ENCODE data around the gene SUN1. TPM values are rescaled to one million over a fixed set of nuclear protein-coding genes. Genes with fewer than 3 reads are reported as not detected.

The SUN1 gene
- total and polyA plus RNA-seq, 2 experiments from 2014 or later = 63.3 to 145 TPM

DNA sequence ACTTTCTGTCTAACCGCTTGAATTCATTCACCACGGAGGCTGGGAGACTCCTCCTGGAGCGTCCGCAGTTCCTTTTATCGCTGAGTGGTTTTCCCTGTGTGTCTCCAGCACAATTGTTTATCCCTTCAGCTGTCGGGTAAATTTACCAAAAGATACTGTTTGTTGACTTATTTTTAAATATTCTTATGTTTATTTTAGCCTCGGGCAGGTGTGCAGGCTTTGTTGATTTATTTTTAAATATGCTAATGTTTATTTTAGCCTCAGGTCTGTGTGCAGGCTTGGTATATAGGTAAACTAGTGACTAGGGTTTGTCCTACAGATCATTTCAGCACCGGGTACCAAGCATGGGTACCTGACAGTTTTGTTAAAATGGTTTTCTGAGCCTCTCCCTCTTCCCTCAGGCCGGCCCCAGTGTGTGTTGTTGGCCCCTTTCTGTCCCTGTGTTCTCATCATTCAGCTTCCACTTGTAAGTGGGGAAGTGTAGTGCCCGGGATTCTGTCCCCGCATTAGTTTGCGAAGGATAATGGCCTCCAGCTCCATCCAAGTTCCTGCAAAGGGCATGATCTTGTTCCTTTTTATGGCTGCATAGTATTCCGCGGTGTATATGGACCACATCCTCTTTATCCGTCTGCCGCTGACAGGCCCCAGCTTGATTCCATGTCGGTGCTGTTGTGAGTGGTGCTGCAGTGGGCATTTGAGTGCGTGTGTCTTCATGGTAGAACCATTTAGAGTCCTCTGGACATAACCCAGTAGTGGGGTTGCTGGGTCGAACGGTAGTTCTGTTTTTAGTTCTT is 49.4 kb downstream of the SUN1 start:
- no peak overlapping the region for H3K27ac Mint-ChIP-seq
- H3K4me1 Mint-ChIP-seq = peaks cover 22% of the 10 kb centered on the region
- no peak overlapping the region for H3K4me3 ChIP-seq
- ATAC-seq = no peak
- H3K4me1 ChIP-seq (ENCODE audit: insufficient read depth) = peaks cover 5% of the 10 kb centered on the region; the same call in 1 of the 2 replicates
- no peak overlapping the region; the same call in 1 of the 2 replicates for H3K27ac ChIP-seq (ENCODE audit: low read depth)
- H3K36me3 ChIP-seq (ENCODE audit: insufficient read depth) = no peaks in the 10 kb centered on the region; the same call in 1 of the 2 replicates
- no peaks in the 10 kb centered on the region for H3K9me2 ChIP-seq (ENCODE audit: insufficient read depth)
- no peaks in the 10 kb centered on the region for H3K27me3 ChIP-seq (ENCODE audit: insufficient read depth)
- peaks cover 52% of the 10 kb centered on the region for H4K20me1 ChIP-seq (replicated peaks; ENCODE audit: insufficient read depth)
- no peak for TF ChIP-seq NANOG (IDR thresholded peaks at IDR 0.05; ENCODE audit: borderline replicate concordance)
- H3K9me3 Mint-ChIP-seq = no peaks in the 10 kb centered on the region; the same call in 2 of the 3 replicates
- H3K27me3 Mint-ChIP-seq (ENCODE audit: insufficient read depth, low read depth, poor library complexity) = peaks cover 2% of the 10 kb centered on the region
- H3K4me2 ChIP-seq = no peak overlapping the region
- H3K79me2 ChIP-seq (replicated peaks; ENCODE audit: insufficient read depth) = peaks cover 97% of the 10 kb centered on the region
- DNase-seq (ENCODE audit: low spot score) = no peak
- peaks cover 21% of the 10 kb centered on the region for H3K36me3 Mint-ChIP-seq (ENCODE audit: low read depth)
- no peak overlapping the region; the same call in 2 of the 3 replicates for H3K4me3 Mint-ChIP-seq
- peaks cover 4% of the 10 kb centered on the region; the same call in 1 of the 2 replicates for H3F3A ChIP-seq (replicated peaks; ENCODE audit: low read depth)
- H2AFZ ChIP-seq = no peak overlapping the region

DNA sequence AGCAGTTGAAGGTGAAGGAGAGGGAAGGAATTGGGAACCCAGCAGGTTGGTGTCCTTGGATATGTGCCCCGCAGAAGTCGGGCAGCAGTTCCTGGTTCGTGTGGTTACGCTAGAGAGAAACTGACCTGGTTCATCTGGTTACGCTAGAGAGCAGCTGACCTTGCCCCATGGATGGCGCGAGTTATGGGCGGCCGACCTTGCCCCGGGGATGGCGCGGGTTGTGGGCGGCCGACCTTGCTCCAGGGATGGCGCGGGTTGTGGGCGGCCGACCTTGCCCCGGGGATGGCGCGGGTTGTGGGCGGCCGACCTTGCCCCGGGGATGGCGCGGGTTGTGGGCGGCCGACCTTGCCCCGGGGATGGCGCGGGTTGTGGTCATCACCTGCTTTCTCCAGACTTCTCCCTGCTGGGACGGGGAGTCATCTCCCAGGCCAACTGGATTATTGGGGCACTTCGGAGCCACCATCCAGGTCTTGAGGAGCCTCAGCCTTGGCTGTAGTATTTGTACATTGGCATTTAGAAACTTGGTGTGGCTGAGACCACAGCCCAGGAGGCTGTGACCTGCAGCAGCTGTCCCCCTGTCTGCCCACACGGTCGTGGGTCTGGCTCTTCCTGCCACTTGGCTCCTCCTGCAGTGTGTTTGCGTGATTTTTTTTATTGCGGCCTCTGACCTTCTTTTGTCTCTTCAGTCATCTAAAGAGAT is 50.2 kb downstream of the SUN1 start:
- no peak overlapping the region; the same call in 2 of the 3 replicates for H3K4me3 Mint-ChIP-seq
- peaks cover 5% of the 10 kb centered on the region; the same call in 1 of the 2 replicates for H3K4me1 ChIP-seq (ENCODE audit: insufficient read depth)
- peaks cover 52% of the 10 kb centered on the region for H4K20me1 ChIP-seq (replicated peaks; ENCODE audit: insufficient read depth)
- no peak for DNase-seq (ENCODE audit: low spot score)
- H3K27ac Mint-ChIP-seq = 0 out of 2 replicates have a peak overlapping the region, but pooled peaks have one; percentile 44
- ATAC-seq = no peak
- H3K79me2 ChIP-seq (replicated peaks; ENCODE audit: insufficient read depth) = peaks cover 98% of the 10 kb centered on the region
- H3K27ac ChIP-seq (ENCODE audit: low read depth) = no peak overlapping the region; the same call in 1 of the 2 replicates
- no peaks in the 10 kb centered on the region for H3K9me2 ChIP-seq (ENCODE audit: insufficient read depth)
- no peak overlapping the region for H3K4me3 ChIP-seq
- H2AFZ ChIP-seq = no peak overlapping the region
- no peaks in the 10 kb centered on the region for H3K27me3 ChIP-seq (ENCODE audit: insufficient read depth)
- H3K4me1 Mint-ChIP-seq = peaks cover 22% of the 10 kb centered on the region
- H3K36me3 ChIP-seq (ENCODE audit: insufficient read depth) = no peaks in the 10 kb centered on the region; the same call in 1 of the 2 replicates
- peaks cover 4% of the 10 kb centered on the region; the same call in 1 of the 2 replicates for H3F3A ChIP-seq (replicated peaks; ENCODE audit: low read depth)
- H3K9me3 Mint-ChIP-seq = no peaks in the 10 kb centered on the region
- peaks cover 23% of the 10 kb centered on the region for H3K36me3 Mint-ChIP-seq (ENCODE audit: low read depth)
- H3K4me2 ChIP-seq = no peak overlapping the region
- H3K27me3 Mint-ChIP-seq (ENCODE audit: insufficient read depth, low read depth, poor library complexity) = peaks cover 2% of the 10 kb centered on the region
- TF ChIP-seq, protein P1, sequence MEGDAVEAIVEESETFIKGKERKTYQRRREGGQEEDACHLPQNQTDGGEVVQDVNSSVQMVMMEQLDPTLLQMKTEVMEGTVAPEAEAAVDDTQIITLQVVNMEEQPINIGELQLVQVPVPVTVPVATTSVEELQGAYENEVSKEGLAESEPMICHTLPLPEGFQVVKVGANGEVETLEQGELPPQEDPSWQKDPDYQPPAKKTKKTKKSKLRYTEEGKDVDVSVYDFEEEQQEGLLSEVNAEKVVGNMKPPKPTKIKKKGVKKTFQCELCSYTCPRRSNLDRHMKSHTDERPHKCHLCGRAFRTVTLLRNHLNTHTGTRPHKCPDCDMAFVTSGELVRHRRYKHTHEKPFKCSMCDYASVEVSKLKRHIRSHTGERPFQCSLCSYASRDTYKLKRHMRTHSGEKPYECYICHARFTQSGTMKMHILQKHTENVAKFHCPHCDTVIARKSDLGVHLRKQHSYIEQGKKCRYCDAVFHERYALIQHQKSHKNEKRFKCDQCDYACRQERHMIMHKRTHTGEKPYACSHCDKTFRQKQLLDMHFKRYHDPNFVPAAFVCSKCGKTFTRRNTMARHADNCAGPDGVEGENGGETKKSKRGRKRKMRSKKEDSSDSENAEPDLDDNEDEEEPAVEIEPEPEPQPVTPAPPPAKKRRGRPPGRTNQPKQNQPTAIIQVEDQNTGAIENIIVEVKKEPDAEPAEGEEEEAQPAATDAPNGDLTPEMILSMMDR (conservative IDR thresholded peaks at IDR 0.05; ENCODE audit: low read depth in 2 of 2) = no peak
- no peak for TF ChIP-seq CREB1 (CRISPR knock-in tag; IDR thresholded peaks at IDR 0.05; ENCODE audit: low read depth)
- TF ChIP-seq, protein P2, sequence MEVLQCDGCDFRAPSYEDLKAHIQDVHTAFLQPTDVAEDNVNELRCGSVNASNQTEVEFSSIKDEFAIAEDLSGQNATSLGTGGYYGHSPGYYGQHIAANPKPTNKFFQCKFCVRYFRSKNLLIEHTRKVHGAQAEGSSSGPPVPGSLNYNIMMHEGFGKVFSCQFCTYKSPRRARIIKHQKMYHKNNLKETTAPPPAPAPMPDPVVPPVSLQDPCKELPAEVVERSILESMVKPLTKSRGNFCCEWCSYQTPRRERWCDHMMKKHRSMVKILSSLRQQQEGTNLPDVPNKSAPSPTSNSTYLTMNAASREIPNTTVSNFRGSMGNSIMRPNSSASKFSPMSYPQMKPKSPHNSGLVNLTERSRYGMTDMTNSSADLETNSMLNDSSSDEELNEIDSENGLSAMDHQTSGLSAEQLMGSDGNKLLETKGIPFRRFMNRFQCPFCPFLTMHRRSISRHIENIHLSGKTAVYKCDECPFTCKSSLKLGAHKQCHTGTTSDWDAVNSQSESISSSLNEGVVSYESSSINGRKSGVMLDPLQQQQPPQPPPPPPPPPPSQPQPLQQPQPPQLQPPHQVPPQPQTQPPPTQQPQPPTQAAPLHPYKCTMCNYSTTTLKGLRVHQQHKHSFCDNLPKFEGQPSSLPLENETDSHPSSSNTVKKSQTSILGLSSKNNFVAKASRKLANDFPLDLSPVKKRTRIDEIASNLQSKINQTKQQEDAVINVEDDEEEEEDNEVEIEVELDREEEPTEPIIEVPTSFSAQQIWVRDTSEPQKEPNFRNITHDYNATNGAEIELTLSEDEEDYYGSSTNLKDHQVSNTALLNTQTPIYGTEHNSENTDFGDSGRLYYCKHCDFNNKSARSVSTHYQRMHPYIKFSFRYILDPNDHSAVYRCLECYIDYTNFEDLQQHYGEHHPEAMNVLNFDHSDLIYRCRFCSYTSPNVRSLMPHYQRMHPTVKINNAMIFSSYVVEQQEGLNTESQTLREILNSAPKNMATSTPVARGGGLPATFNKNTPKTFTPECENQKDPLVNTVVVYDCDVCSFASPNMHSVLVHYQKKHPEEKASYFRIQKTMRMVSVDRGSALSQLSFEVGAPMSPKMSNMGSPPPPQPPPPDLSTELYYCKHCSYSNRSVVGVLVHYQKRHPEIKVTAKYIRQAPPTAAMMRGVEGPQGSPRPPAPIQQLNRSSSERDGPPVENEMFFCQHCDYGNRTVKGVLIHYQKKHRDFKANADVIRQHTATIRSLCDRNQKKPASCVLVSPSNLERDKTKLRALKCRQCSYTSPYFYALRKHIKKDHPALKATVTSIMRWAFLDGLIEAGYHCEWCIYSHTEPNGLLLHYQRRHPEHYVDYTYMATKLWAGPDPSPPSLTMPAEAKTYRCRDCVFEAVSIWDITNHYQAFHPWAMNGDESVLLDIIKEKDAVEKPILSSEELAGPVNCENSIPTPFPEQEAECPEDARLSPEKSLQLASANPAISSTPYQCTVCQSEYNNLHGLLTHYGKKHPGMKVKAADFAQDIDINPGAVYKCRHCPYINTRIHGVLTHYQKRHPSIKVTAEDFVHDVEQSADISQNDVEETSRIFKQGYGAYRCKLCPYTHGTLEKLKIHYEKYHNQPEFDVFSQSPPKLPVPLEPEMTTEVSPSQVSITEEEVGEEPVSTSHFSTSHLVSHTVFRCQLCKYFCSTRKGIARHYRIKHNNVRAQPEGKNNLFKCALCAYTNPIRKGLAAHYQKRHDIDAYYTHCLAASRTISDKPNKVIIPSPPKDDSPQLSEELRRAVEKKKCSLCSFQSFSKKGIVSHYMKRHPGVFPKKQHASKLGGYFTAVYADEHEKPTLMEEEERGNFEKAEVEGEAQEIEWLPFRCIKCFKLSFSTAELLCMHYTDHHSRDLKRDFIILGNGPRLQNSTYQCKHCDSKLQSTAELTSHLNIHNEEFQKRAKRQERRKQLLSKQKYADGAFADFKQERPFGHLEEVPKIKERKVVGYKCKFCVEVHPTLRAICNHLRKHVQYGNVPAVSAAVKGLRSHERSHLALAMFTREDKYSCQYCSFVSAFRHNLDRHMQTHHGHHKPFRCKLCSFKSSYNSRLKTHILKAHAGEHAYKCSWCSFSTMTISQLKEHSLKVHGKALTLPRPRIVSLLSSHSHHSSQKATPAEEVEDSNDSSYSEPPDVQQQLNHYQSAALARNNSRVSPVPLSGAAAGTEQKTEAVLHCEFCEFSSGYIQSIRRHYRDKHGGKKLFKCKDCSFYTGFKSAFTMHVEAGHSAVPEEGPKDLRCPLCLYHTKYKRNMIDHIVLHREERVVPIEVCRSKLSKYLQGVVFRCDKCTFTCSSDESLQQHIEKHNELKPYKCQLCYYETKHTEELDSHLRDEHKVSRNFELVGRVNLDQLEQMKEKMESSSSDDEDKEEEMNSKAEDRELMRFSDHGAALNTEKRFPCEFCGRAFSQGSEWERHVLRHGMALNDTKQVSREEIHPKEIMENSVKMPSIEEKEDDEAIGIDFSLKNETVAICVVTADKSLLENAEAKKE (CRISPR knock-in tag; IDR thresholded peaks at IDR 0.05) = no peak
- TF ChIP-seq NANOG (IDR thresholded peaks at IDR 0.05; ENCODE audit: borderline replicate concordance) = no peak
- no peak for TF ChIP-seq STAT1 (IDR thresholded peaks at IDR 0.05; ENCODE audit: unreplicated experiment)
- TF ChIP-seq, protein P3, sequence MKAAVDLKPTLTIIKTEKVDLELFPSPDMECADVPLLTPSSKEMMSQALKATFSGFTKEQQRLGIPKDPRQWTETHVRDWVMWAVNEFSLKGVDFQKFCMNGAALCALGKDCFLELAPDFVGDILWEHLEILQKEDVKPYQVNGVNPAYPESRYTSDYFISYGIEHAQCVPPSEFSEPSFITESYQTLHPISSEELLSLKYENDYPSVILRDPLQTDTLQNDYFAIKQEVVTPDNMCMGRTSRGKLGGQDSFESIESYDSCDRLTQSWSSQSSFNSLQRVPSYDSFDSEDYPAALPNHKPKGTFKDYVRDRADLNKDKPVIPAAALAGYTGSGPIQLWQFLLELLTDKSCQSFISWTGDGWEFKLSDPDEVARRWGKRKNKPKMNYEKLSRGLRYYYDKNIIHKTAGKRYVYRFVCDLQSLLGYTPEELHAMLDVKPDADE (IDR thresholded peaks at IDR 0.05) = no peak
- no peak for TF ChIP-seq ZNF331 (CRISPR knock-in tag; IDR thresholded peaks at IDR 0.05; ENCODE audit: low read depth)
- no peak for TF ChIP-seq ZNF114 (CRISPR knock-in tag; IDR thresholded peaks at IDR 0.05)
- no peak for TF ChIP-seq EZH2 (IDR thresholded peaks at IDR 0.05; ENCODE audit: low read depth, unreplicated experiment)
- TF ChIP-seq POLR2AphosphoS5 (IDR thresholded peaks at IDR 0.05; ENCODE audit: low read depth) = no peak

All from GM23338 (cell line).